Limb (tissue), 2 donors: ENCODE measurements around the gene CACNA1B.

Experiments
- DNase-seq, 2 donors: peaks; one replicate each; pipeline ENCODE4 v3.0.0-alpha.2; 2016; ENCODE audit errors: extremely low spot score in 2 of 2

CACNA1B gene

DNA sequence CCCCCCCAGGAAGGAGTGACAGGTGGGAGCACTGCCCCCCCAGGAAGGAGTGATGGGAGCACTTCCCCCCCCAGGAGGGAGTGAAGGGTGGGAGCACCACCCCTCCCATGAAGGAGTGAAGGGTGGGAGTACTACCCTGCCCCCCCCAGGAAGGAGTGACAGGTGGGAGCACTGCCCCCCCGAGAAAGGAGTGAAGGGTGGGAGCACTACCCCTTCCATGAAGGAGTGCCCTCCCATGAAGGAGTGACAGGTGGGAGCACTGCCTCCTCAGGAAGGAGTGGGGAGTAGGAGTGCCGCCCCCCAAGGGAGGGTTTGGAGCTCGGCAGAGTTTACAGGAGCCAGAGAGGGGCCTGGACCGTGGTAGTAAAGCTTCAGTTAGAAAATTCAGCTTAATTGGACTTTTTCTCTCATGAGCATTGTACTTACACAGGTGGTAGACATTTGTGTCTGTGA is 100.7 kb downstream of the CACNA1B start:
- no peak for DNase-seq

- DNase-seq = no peak
Observed at GRCh38 chr9:137982200-137982599, 104.6 kb downstream of the CACNA1B start.

DNA sequence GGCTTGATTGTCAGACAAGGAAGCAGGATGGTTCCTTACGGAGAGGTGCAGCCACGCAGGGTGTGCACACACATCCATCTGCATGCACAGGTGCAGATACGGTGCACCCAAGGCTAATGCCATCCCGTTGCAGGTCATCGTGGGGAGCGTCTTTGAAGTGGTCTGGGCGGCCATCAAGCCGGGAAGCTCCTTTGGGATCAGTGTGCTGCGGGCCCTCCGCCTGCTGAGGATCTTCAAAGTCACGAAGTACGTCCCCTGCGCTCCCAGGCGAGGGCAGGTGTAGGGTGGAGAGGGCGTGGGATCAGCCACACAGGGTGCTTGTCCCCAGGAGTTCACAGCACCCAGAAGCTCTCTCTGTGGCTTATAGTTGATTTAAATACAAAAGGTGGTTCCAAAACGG is 106.4 kb downstream of the CACNA1B start:
- DNase-seq = no peak

- DNase-seq = no peak
Observed at GRCh38 chr9:137984520-137985257, 107.1 kb downstream of the CACNA1B start.

- no peak for DNase-seq
Observed at GRCh38 chr9:137985637-137986071, 108.1 kb downstream of the CACNA1B start.

- no peak for DNase-seq
Observed at GRCh38 chr9:137986268-137987099, 108.9 kb downstream of the CACNA1B start.

- no peak for DNase-seq
Observed at GRCh38 chr9:137987244-137988030, 109.9 kb downstream of the CACNA1B start.

DNA sequence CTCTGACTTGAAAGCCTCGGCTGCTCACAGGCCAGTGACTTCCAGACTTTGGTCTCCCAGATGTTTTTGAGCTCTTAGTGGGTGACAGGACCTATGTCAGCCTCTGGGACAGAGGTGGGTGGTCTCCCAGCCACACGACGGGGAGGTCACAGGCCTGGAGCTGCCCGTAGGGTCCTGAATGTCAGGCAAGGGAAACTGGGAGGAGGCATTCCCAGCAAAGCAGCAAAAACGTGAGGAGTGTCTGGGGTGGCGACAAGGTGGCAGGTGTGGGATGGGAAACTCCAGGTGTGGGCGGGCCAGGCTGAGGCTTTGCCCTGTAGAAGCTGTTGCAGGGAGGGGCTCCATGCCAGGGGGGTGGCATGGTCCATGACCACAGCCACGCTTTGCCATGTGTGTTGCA is 110.5 kb downstream of the CACNA1B start:
- no peak for DNase-seq

- no peak for DNase-seq
Observed at GRCh38 chr9:137988701-137989100, 111.1 kb downstream of the CACNA1B start.

DNA sequence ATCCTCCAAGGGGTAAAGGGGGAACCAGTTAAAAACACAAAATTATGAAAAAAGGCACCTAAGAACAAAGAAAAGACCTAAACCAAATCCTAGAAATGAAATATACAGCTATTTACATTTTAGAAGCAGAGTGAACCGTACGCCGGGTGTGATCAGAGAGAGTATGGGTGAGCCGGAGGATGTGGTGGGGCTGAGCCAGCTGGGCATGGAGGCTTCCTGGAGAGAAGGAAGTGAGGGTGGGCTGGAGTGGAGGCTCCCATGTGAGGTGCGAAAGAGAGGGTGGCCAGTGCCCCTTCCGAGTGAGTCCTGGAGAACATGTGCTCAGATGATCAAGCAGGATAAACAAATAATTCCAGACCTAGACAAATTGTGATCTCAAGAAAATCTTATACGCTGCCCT is 111.6 kb downstream of the CACNA1B start:
- no peak for DNase-seq

GRCh38 chr9:137989999-137990715 is 112.6 kb downstream of the CACNA1B start:
- no peak for DNase-seq

DNA sequence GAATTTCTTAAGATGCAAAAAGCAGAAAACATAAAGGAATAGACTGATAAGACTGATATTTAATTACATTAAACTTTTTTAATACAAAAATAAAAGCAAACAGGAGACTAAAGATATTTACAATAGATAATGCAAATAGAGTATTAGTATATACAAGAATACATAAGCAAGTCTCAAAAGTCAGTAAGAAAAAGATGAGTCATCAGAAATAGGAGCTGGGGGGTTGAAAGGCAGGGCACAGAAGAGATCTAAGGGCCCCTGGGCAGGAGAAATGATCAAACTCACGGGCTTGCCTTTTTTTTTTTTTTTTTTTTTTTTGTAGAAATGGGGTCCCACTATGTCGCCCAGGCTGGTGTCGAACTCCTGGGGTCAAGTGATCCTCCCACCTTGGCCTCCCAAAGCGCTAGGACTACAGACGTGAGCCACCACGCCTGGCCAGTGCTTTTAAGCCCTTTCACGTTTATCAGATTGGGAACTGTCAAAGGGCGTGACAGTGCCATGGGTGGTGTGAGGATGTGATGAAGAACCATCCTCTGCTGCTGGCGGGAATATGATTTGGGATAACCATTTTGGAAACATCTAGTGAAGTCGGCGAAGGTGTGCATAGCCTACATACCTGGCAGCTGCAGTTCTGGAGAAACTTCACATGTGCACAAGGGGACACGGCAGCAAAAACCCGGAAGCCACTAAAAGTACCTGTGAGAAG is 126.1 kb downstream of the CACNA1B start:
- no peak for DNase-seq

DNA sequence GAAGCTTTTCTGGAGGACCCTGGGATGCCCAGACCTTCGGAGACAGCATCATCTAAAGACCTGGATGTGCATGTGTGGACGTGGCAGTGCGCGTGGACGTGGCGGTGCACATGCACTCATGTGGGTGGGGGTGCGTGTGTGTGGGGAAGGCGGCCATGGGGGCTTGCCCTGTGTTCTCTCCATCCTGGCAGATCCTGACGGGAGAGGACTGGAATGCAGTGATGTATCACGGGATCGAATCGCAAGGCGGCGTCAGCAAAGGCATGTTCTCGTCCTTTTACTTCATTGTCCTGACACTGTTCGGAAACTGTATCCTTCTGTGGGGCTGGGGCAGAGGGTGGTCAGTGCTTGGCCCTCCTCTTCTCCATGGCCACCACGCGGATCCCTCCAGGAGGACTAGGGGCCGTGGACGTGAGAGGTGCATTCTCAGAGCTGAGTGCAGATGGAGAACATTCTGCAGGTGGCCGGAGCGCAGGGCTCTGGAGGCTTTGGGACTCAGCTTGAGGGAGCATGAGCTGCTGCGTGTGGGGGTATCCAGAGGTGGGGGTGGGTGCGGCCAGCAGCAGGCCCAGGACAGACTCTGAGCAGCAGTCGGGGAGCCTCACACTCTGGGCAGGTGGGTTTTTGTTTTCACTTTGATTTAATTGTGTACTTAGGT is 129.1 kb downstream of the CACNA1B start:
- peak in 1 of 2 donors; percentile 10 for DNase-seq

GRCh38 chr9:138007566-138007917 is 130.0 kb downstream of the CACNA1B start:
- no peak for DNase-seq

GRCh38 chr9:138007918-138008841 is 130.6 kb downstream of the CACNA1B start:
- DNase-seq = peak in 1 of 2 donors; percentile 14

DNA sequence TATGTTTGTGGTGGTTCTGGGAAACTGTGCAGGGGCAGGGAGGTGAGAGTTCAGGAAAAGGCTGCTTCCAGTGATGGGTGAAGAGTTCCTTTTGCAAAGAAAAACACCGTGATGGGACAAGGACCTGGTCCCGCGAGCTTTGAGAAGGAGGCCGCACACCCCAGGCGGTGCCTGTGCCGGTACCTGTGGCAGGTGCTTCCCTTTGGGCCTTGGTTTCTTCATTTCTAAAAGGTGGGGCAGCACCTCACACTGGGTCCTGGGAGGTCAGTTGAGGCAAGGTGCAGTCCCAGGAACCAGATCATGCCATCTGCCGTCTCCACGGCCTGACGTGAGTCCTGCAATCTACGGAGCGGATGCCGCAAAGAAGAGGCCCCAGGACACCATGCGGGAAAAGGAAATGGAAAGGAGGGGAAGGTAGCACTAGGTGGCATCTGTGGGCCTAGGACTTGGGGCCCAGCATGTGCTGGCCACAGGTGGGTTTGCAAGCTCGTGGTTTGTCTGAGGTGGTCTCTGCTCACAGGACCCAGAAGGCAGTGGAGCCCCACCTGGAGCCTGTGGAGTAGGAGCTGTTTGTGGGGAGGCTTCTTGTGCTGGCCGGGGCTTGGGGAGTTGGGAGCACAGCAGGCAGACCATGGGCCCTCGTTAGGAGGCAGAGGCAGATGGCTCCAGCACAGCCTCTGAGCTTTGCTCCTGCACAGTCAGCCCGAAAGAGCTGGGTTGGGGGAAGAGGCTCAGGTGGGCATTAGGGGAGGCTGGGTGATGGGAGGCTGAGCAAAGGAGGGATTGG is 131.6 kb downstream of the CACNA1B start:
- no peak for DNase-seq

- DNase-seq = peak in 1 of 2 donors; percentile 52
Observed at GRCh38 chr9:138009803-138010690, 132.5 kb downstream of the CACNA1B start.
